ENCODE measurements around the gene HYI. TPM values are rescaled to one million over a fixed set of nuclear protein-coding genes. Genes with fewer than 3 reads are reported as not detected.

Gene HYI
- polyA plus RNA-seq, 1 donor from 2014 or later, result 14.8 TPM

- Histone ChIP-seq H3K9me2 (ENCODE audit: insufficient read depth, low read length) (no peaks in the 10 kb centered on the region), H3K9me3 (ENCODE audit: low read length) (no peaks in the 10 kb centered on the region), H3F3A (ENCODE audit: insufficient read depth, low read length, poor library complexity, severe bottlenecking) (no peaks in the 10 kb centered on the region), H3K4me2 (ENCODE audit: low read length) (no peak overlapping the region), H3K79me2 (replicated peaks; ENCODE audit: insufficient read depth, low read length) (no peaks in the 10 kb centered on the region), H3K27me3 (ENCODE audit: insufficient read depth, low read depth, low read length) (no peaks in the 10 kb centered on the region), H3K36me3 (ENCODE audit: insufficient read depth, low read length) (no peaks in the 10 kb centered on the region), H3K27ac (ENCODE audit: low read length) (no peak overlapping the region), H4K20me1 (ENCODE audit: insufficient read depth) (no peaks in the 10 kb centered on the region), H2AFZ (ENCODE audit: low read depth, low read length) (no peak overlapping the region), H3K4me3 (ENCODE audit: low read length) (no peak overlapping the region), H3K9ac (ENCODE audit: low read length) (no peak overlapping the region)
- TF ChIP-seq POLR2AphosphoS5 (IDR thresholded peaks at IDR 0.05) (no peak), EZH2 (IDR thresholded peaks at IDR 0.05; ENCODE audit: borderline replicate concordance, insufficient read depth, low read length, poor library complexity, severe bottlenecking) (no peak), REST (IDR thresholded peaks at IDR 0.05; ENCODE audit: borderline replicate concordance) (no peak), MXI1 (conservative IDR thresholded peaks at IDR 0.05; ENCODE audit: poor library complexity, severe bottlenecking) (no peak), CTCF (IDR thresholded peaks at IDR 0.05; ENCODE audit: poor library complexity, severe bottlenecking) (no peak), RAD21 (conservative IDR thresholded peaks at IDR 0.05) (no peak), TAF1 (IDR thresholded peaks at IDR 0.05; ENCODE audit: low read depth) (no peak), EP300 (conservative IDR thresholded peaks at IDR 0.05; ENCODE audit: poor library complexity, severe bottlenecking) (no peak), SMC3 (conservative IDR thresholded peaks at IDR 0.05; ENCODE audit: poor library complexity) (no peak)
Observed at GRCh38 chr1:43444151-43444828, 9.4 kb downstream of the HYI start.

GRCh38 chr1:43443197-43443946 is 10.4 kb downstream of the HYI start:
- Histone ChIP-seq H3K9me3 (ENCODE audit: low read length) (no peaks in the 10 kb centered on the region), H4K20me1 (ENCODE audit: insufficient read depth) (no peaks in the 10 kb centered on the region), H3K9me2 (ENCODE audit: insufficient read depth, low read length) (no peaks in the 10 kb centered on the region), H3K27ac (ENCODE audit: low read length) (no peak overlapping the region), H3K79me2 (replicated peaks; ENCODE audit: insufficient read depth, low read length) (no peaks in the 10 kb centered on the region), H2AFZ (ENCODE audit: low read depth, low read length) (no peak overlapping the region), H3K4me3 (ENCODE audit: low read length) (no peak overlapping the region), H3K27me3 (ENCODE audit: insufficient read depth, low read depth, low read length) (no peaks in the 10 kb centered on the region), H3K9ac (ENCODE audit: low read length) (no peak overlapping the region), H3F3A (ENCODE audit: insufficient read depth, low read length, poor library complexity, severe bottlenecking) (no peaks in the 10 kb centered on the region), H3K36me3 (ENCODE audit: insufficient read depth, low read length) (no peaks in the 10 kb centered on the region), H3K4me2 (ENCODE audit: low read length) (no peak overlapping the region)
- TF ChIP-seq REST (IDR thresholded peaks at IDR 0.05; ENCODE audit: borderline replicate concordance) (no peak), TAF1 (IDR thresholded peaks at IDR 0.05; ENCODE audit: low read depth) (no peak), SMC3 (conservative IDR thresholded peaks at IDR 0.05; ENCODE audit: poor library complexity) (no peak), MXI1 (conservative IDR thresholded peaks at IDR 0.05; ENCODE audit: poor library complexity, severe bottlenecking) (no peak), POLR2AphosphoS5 (IDR thresholded peaks at IDR 0.05) (no peak), EZH2 (IDR thresholded peaks at IDR 0.05; ENCODE audit: borderline replicate concordance, insufficient read depth, low read length, poor library complexity, severe bottlenecking) (no peak), CTCF (IDR thresholded peaks at IDR 0.05; ENCODE audit: poor library complexity, severe bottlenecking) (no peak), RAD21 (conservative IDR thresholded peaks at IDR 0.05) (no peak), EP300 (conservative IDR thresholded peaks at IDR 0.05; ENCODE audit: poor library complexity, severe bottlenecking) (no peak)
